GM19468 (cell line): ENCODE measurements around the gene TRIM29.

Experiments
- ATAC-seq: cut with Tn5 transposase; IDR thresholded peaks from one replicate; pipeline ENCODE4 v1.9.1; 2021; ENCODE audit warnings: mild to moderate bottlenecking, moderate library complexity, moderate number of reproducible peaks; ENCODE audit not compliant: unreplicated experiment; ENCODE audit errors: extremely low read depth

The TRIM29 gene

DNA sequence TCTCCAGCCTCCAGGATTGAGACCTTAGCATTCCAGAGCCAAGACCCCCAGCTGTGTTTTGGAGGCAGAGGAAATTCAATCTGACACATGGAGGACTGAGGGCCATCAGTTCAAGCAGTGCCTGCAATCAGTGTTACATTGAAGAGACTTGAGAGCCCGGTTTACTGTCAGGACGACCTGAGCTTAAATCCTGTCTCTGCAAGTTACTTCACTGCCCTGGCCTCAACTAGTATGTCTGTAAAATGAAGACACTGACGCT lies 35.1 kb downstream of the TRIM29 start:
- no peak for ATAC-seq

DNA sequence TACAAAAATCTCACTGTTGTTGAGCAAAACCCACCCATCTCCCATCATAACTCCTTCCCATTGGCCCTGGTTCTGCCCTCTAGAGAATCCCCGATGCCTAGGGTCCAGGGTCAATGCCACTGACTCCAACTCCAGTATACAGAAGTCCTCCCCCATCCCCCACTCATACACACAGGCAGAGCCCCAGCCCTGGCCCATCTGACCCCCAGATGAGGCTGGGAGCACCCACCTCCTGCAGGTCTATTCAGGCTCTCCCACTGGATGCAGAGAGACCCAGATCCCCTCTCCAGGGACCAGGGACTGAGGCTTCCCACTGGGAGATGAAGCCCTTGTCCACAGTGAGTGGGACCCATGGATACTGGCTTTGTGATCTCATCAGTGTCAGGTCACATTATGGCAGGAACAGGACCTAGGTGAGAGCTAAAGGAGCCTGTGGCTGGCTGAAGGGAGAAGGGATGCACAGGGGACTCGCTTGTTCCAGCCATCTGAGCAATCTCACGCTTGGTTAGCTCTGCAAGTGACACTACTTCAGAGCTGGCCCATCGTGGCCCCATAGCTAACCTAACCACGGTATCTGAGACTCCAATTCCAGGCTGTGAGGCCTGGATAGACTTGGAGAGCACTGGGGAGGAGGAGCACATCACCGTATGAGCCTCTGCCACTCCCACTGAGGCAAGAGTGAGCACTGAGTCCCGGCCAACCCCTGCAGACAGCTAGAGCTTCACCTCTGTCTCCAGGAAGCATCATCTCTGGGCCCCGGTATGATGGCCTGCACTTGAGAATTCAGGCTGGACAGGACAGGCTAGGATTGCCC lies 35.7 kb downstream of the TRIM29 start:
- ATAC-seq: no peak

DNA sequence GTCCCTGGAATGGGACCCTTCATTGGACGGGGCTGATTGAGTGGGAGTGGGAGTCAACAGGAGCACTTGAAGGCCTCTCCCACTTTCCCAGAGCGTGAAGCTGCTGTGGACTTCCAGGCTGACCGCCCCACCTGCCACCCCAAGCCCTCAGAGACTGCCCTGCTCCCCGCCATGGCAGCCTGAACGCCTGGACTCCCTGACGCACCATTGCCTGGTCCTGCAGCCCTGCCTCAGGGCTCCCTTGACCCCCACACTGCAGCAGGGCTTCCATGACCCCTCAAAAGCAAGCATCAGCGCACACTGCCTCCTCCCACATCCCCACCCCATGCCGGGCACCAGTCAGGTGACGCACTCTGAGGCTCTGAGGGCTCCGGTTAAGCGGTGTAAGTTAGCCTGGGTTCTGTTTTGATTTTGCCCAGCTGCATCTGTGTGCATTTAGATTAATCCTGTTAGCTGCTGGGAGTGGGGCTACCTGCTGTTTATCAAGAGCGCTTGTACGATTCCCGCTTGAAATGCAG lies 39.4 kb downstream of the TRIM29 start:
- ATAC-seq: no peak

DNA sequence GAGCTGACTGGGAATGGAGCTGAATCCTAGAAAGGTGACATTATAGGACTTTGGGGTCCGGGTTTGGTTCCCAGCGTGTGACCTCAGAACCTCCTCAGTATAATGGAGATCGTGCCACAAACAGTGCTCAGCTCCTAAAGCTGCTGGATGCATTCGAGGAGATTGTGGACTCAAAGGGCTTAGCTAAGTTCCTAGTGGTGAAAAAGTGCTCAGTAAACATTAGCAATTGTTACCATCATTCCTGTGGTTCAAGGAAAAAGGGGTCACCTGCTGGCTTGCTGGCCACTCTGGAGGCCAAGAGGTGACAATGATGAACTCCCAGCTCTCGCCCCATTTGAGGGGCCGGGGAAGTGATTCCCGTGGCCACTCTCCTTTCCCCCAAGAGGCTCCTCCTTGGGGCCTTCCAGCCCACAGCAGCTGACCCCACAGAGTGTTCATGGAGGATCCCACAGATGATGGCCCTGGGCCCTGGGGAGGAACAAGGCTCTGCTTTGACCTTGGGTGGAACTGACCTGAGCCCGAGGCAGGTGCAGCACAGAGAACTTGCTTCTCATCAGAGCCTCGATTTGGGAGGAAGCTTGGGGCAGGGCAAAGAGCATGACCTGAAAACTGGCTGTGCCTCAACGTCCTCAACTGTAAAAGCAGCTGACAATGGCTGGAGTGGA lies 40.1 kb downstream of the TRIM29 start:
- ATAC-seq: no peak

DNA sequence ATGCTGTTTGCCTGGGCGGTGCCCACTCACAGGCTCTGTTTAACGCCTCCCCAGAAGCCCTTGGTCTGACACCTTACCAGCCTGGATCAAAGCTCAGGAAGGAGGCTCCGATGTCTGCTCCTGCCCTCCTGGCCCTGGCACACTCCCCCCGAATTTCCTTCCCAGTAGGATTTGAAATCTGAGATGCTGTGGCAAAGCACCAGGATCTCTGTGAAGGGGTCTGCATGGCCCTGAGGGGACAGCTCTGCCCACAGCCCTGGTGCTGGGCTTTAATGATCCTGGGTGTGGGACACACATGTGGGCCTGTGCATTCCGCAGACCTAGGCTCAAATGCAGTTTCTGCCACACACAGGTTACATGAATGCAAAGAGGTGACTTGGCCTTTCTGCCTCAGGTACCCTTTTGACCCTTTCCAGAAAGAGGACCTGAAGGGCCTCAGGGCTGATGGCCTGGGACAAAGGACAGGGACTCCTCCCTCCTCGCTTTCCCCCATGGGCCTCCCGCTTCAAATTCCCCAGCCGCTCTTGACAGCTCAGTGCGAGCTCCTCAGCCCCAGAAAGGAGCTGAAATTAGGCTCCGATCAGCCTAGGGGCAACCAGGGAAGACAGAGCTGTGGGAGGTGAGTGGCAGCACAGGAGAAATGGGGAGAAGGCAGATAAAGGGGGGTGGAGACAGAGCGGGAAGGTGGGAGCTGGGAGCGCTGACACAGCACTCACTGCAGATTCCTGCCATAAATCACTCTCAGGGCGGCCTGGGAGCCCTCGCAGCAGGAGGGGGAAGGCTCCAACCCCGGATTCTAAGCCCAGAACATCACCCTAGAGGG lies 41.3 kb downstream of the TRIM29 start:
- ATAC-seq: no peak

DNA sequence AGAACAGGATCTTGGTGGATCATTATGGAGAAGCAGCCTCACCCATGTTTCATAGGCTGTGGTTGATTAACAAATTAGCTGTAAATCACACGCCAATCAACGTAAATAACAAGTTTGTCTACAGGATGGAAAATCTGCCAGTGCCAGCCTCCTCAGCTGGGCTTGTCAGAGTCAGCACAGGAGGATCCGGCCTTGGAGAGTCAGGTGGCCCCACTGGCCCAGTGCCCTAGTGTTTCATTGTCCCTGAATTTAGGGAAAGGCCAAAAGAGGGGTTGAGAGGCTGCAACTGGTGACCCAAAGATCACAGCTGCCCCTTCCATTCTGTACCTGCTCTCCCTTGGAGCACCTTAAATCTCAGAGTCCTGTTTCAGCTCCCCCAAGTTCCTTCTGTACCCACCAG lies 42.4 kb downstream of the TRIM29 start:
- no peak for ATAC-seq

DNA sequence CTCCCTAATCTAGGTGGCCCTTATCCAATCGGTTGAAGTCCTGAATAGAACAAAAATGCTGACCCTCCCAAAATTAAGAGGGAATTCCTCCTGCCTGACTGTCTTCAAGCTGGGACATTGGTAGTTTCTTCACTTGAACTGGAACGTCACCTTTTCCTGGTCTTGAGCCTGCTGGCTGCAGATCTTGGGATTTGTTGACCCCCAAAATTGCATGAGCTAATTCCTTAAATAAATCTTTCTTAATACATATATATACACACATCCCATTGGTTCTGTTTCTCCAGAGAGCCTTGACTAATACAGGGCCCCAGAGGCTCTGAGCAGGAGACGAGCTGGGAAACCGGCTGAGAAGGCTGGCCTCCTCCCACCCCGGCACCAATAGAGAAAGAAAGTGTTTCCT lies 46.2 kb downstream of the TRIM29 start:
- no peak for ATAC-seq

DNA sequence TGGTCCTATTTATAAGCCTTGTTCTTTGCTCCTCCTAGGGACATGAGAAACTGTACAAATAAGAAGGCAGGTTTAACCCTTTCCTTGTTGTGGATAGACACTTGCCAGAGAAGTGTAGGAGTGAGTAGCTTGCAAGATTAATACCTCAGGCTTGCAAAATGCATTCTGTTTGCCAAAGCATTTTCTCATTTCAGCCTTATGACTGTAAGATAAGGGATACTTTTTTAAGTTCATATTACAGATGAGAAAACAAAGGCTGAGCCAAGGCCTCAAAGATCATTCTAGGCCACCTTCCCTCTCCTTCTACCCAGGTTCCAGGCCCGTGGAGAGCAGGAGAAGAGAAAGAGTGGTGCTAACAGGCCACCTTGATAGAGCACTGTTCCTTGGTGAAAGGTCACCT lies 46.8 kb downstream of the TRIM29 start:
- no peak for ATAC-seq

DNA sequence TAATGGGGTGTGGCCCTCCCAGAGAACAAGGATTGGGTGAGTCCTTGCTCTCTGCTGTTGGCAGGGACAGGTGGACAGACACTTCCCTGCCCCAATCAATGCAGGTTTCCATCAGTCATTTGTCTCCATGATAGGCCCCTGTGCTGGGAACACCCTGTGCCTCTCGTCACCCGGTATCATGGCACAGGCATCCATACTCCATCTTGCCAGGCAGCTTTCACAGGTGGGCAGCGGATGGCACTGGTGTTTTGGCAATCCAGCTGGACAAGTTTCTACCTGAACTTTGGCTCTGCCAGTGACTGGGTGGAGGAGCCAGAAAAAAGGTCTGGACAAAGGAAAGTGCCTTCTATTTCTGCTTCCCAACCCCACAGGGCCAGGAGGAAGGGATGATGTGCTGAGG lies 47.5 kb downstream of the TRIM29 start:
- no peak for ATAC-seq

DNA sequence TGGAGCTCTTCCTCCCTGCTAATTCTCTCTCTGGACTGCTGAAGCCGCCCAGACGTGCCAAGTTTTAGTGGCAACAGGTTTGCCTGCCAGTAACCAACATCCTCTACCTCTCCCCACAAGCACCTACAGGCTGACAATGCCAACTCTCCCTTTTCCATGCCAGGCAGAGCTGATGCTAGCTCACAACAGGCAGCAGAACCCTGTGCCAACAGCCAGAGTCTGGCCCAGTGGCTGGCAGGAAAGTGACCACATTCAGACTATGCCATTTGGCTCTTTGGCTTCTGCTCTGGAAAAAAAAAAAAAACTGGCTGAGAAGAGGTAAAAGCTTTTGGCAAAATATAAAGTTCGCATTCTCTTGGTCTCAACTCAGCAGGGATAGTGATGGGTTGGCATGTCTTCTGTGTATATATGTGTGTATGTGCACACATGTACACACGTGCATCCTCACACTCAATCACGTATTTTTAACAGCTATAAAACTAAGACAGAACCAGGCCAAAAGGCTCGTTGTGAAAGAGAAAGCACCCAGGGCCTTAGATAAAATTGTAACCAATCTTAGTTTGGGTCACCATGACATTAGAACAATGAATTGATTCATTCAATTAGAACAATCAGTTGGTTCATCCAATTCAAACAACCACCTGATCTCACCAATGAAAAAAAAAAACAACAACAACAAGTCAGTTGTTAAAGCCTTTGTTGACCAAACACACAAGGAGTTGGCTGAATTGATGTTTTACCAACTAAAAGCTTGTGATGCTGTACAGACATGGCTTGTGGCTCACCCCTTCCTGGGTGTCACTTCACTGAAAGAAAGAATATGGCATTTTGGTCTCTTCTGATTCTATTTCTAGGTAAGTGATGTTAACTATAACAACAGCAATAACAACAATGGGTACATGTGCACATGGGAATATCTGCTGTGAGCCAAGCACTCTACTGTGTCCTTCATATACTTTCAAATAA lies 48.6 kb downstream of the TRIM29 start:
- ATAC-seq: no peak

DNA sequence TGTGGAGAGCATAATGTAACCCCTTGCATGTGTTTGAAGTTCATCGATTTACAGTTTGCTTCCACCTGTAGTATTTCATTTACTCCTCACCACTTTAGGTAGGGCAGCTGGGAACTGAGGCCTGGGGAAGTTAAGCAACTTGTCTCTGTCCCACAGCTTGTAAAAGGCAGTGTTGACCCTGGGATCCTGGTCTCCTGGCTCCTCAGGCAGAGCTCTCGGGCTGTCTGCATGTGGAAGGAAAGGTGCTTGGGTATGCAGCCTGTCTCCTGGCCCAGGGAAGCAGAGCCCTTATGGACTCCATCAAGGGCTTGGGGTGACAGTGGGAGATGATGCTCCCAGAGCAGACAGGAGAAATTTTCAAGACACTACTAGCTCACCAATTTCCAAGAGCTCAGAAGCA lies 49.9 kb downstream of the TRIM29 start:
- ATAC-seq: no peak

DNA sequence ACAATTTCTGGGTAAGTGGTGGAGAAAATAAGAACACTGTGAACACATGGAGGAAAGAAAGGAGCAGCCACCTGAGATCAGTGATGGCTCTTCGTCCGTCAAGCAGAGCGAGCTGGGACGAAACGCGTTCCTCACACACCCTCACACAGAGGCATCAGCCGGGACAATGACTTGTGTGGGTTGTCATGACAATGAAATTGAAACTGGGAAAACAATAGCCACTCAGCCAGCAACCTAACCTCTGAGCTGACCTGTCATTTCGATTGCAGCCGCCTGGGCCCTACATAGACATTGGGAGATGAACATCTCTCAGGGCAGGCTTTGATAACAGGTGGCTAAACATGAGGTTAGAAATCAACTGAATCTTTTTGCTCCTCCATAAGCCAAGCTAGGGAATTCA lies 51.3 kb downstream of the TRIM29 start:
- no peak for ATAC-seq

DNA sequence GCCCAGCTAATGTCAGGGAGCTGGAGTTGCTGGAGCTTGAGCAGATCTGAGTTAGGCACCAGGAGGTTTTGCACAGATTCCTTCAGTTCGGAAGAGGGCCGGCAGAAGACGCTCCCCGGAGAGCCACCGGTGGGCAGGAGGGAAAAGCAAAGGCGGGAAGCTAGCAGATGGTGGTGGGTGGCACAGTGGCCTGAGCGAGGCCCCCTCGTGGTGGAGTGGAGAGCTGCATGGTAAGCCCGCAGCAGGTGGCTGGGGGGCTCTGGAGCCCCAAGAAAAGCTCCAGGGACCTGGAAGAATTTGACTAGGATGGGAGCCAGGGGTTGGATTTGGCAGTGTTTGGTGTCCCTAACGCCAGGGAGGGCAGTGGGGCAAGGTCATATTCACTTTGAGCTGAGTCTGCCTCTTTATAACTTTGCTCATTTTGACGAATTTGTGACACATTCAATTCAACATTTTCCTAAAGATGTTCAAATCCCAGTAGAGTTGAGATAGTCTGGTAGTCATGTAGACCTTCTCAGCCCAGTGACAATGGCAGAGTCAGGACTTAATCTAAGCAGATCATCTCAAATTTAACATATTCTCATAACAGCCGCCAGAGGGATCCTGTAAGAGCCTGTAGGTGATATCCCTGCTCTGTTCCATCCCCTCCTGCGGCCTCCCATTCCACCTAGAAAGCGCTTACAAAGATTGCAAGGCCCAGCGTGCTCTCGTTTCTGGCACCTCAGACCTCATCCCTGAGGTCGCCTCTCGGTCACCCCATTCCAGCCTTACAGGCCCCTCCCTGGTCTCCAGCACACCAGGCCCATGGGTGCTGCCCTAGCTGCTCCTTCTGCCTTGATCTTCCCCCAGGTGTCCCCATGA lies 57.9 kb downstream of the TRIM29 start:
- ATAC-seq: no peak

DNA sequence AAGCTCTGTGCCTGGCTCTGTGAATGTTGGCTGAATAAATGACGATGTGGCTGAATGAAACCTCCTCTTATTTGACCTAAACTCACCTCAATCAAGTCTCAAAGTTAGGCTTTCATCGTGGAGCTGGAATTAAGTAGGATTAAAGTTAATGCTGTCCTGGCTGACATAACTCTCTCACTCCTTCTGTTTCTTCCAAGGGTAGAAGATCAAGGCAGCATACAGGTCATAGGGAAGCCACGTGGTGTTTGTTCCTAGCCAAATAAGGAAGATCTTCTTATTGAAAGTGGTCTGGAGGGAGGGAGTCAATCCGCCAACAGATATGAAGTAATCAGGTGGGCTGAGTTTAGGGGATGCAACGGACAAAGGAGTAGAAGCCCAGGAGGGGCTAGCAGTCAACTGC lies 59.5 kb downstream of the TRIM29 start:
- ATAC-seq: no peak

DNA sequence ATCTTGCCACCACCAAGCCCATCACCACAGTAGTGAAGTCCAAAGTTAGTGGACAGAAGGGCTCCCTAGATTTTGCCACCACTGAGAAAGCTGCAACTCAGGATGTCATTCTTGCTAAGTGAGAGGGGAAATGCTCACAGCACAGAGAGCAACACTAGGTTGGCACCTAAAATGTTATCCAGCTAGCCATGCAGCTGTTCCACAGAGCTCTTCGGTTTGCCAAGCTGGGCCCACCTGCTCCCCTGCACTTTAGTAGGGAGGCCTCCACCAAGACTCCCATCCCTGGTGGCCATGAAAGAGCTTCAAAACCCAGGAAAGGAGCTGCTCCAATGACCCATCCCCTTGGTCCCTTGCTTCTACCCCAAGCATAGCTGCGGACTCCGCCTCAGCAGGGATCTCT lies 63.8 kb downstream of the TRIM29 start:
- ATAC-seq: no peak

DNA sequence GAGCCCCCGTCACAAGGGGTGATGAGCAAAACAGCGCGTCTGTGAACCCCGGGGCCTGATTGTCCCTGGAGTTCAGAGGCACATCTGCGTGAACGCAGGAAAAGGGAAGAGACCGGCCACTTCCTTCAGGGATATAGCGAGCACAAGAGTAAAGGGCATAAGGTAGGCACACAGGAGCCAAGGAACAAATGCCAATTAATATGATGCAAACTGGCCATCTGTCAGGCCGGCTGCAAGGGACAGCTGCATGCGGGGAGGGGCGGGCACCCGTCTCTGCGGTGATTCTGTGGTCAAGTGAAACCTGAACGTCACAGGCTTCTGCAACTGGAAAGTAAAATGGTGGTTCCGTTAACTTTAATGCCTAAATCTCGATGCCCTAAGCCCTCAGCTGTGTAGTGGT lies 64.7 kb downstream of the TRIM29 start:
- no peak for ATAC-seq

DNA sequence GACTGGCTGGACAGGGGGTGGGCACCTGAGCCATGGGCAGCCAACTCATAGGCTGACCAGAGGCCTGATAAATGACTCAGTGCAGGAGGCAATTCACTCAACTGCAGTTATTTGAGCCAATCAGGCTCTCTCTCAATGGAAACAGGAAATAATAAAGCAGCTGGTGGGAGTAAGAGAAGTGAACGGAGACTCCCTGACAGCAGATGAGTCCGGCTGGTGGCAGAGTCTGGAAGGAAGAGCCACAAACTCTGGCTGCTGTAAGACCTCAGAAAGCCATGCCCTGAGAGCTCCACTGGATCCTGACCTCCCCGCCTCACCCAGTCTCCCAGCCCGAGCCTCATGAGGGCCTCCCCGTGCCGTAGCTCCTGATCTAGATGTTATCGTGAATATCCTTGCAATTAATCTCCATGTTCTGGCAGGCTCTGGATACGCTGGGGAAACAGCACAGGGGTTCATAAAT lies 69.8 kb downstream of the TRIM29 start:
- no peak for ATAC-seq

DNA sequence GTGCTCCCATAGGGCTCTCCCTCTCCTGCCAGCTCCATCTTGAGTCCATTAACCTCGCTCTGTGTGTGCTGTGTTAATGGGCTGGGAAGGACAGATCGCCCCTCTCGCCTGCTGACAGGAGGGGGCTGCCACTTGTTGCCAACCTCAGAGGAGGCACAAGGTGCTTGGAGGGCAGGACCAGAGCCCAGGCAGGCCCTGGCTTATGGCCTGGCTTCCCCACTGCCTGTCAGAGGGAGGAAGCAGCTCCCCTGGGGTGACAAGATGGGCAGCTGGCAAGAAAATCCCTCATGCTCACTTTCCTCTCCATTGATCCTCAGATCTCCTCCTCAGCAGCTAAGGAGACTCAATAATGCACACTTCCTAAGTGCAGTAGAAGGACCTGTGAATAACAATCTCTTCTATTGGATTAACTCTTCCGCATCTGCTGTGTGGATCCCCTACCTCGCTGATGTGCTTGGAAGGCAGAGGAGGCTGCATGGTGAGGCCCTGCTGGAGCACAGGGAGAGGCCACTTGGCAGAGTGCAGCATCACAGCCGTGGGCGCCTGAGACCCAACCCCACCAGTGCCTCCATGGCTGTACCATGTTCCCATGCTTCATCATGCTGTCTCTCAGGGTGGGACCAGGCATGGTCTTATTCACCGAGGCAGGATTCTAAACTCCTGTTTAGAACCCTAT lies 70.3 kb downstream of the TRIM29 start:
- no peak for ATAC-seq
